Ishikawa (cell line): ENCODE data around the gene ZFP36L2.

Source experiments
- CEBPB ChIP-seq: IDR thresholded peaks from 2 replicates; pipeline ENCODE4 v1.6.1; 2012
- CREB1 ChIP-seq: IDR thresholded peaks from 2 replicates; pipeline ENCODE4 v1.6.1; 2012; ENCODE audit warnings: low read depth
- EGR1 ChIP-seq: IDR thresholded peaks from 2 replicates; pipeline ENCODE4 v1.6.1; 2012
- EP300 ChIP-seq: IDR thresholded peaks from 2 replicates; pipeline ENCODE4 v1.6.1; 2012; ENCODE audit warnings: borderline replicate concordance
- FOXM1 ChIP-seq: IDR thresholded peaks from 2 replicates; pipeline ENCODE4 v1.6.1; 2012; ENCODE audit warnings: low read depth, borderline replicate concordance
- RAD21 ChIP-seq: IDR thresholded peaks from 2 replicates; pipeline ENCODE4 v1.6.1; 2012; ENCODE audit warnings: low read depth
- TAF1 ChIP-seq: IDR thresholded peaks from 2 replicates; pipeline ENCODE4 v1.6.1; 2012; ENCODE audit warnings: low read depth, mild to moderate bottlenecking
- TCF12 ChIP-seq: IDR thresholded peaks from 2 replicates; pipeline ENCODE4 v1.6.1; 2012; ENCODE audit warnings: low read depth
- TEAD4 ChIP-seq: IDR thresholded peaks from 2 replicates; pipeline ENCODE4 v1.6.1; 2012
- YY1 ChIP-seq: IDR thresholded peaks from 2 replicates; pipeline ENCODE4 v1.6.1; 2012; ENCODE audit warnings: low read depth
- ZBTB7A ChIP-seq: IDR thresholded peaks from 2 replicates; pipeline ENCODE4 v1.6.1; 2012; ENCODE audit warnings: low read depth
- TF ChIP-seq, protein P1 (sequence below): IDR thresholded peaks from 2 replicates; pipeline ENCODE4 v1.6.1; 2012
- TF ChIP-seq, protein P2 (sequence below): IDR thresholded peaks from 2 replicates; pipeline ENCODE4 v1.6.1; 2012
- TF ChIP-seq, protein P3 (sequence below): IDR thresholded peaks from 2 replicates; pipeline ENCODE4 v1.6.1; 2012; ENCODE audit warnings: low read depth, mild to moderate bottlenecking

DNA sequence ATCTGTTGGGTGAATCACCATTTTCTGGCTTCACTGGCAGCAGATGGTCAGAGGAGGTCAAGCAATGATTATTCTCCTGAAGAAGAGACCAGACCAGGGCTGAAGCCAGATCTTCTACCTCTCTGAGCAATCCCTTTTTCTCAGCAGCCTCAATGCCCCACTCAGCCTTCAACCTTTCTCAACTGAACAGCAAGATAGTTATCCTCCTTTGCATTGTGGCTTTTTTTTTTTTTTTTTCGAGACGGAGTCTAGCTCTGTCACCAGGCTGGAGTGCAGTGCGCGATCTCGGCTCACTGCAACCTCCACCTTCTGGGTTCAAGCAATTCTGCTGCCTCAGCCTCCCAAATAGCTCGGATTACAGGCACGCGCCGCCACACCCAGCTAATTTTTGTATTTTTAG lies 50.5 kb downstream of the ZFP36L2 start:
- TF ChIP-seq TEAD4 (no peak), TAF1 (no peak), RAD21 (no peak), EP300 (no peak), FOXM1 (no peak), EGR1 (no peak), YY1 (no peak), CEBPB (no peak), CREB1 (no peak), TCF12 (no peak), ZBTB7A (no peak)
- TF ChIP-seq, protein P1, sequence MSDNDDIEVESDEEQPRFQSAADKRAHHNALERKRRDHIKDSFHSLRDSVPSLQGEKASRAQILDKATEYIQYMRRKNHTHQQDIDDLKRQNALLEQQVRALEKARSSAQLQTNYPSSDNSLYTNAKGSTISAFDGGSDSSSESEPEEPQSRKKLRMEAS, result no peak
- TF ChIP-seq, protein P2, sequence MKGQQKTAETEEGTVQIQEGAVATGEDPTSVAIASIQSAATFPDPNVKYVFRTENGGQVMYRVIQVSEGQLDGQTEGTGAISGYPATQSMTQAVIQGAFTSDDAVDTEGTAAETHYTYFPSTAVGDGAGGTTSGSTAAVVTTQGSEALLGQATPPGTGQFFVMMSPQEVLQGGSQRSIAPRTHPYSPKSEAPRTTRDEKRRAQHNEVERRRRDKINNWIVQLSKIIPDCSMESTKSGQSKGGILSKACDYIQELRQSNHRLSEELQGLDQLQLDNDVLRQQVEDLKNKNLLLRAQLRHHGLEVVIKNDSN, result no peak
- TF ChIP-seq, protein P3, sequence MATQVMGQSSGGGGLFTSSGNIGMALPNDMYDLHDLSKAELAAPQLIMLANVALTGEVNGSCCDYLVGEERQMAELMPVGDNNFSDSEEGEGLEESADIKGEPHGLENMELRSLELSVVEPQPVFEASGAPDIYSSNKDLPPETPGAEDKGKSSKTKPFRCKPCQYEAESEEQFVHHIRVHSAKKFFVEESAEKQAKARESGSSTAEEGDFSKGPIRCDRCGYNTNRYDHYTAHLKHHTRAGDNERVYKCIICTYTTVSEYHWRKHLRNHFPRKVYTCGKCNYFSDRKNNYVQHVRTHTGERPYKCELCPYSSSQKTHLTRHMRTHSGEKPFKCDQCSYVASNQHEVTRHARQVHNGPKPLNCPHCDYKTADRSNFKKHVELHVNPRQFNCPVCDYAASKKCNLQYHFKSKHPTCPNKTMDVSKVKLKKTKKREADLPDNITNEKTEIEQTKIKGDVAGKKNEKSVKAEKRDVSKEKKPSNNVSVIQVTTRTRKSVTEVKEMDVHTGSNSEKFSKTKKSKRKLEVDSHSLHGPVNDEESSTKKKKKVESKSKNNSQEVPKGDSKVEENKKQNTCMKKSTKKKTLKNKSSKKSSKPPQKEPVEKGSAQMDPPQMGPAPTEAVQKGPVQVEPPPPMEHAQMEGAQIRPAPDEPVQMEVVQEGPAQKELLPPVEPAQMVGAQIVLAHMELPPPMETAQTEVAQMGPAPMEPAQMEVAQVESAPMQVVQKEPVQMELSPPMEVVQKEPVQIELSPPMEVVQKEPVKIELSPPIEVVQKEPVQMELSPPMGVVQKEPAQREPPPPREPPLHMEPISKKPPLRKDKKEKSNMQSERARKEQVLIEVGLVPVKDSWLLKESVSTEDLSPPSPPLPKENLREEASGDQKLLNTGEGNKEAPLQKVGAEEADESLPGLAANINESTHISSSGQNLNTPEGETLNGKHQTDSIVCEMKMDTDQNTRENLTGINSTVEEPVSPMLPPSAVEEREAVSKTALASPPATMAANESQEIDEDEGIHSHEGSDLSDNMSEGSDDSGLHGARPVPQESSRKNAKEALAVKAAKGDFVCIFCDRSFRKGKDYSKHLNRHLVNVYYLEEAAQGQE, result no peak
